Spleen (tissue), 7 donors: ENCODE measurements around the gene CDK11B.

Experiments used
- CTCF ChIP-seq, 11 experiments: fragments of 200-600 bp in 7 of 11; fragments of 450-650 bp in 4 of 11; sonication (generic) in 4 of 11; IDR thresholded peaks in 8 of 11; conservative IDR thresholded peaks in 3 of 11; 1 replicate in 7 of 11; 2 replicates in 4 of 11; pipeline versions ENCODE4 v1.4.0 to v1.8.0; 2016 to 2021; ENCODE audit warnings: antibody characterized with exemption in 11 of 11, inconsistent platforms in 4 of 11, mild to moderate bottlenecking in 1 of 11
- POLR2A ChIP-seq, 3 donors: fragments of 450-650 bp; IDR thresholded peaks; one replicate each; pipeline ENCODE4 v1.5.1; 2017; ENCODE audit warnings: antibody characterized with exemption in 3 of 3, mild to moderate bottlenecking in 1 of 3
- POLR2AphosphoS5 ChIP-seq, 3 donors: sonication (generic); formaldehyde crosslinking; IDR thresholded peaks; one replicate each; pipeline ENCODE4 v1.5.1; 2017; ENCODE audit warnings: antibody characterized with exemption in 3 of 3
- donor health status: DM: no; HTN: no; CAD: no; lungs with moderate emphysema.
- donor health status: DM: no; HTN: no; CAD: no.
- donor health status: DM: no; HTN: no; CAD: no.

DNA sequence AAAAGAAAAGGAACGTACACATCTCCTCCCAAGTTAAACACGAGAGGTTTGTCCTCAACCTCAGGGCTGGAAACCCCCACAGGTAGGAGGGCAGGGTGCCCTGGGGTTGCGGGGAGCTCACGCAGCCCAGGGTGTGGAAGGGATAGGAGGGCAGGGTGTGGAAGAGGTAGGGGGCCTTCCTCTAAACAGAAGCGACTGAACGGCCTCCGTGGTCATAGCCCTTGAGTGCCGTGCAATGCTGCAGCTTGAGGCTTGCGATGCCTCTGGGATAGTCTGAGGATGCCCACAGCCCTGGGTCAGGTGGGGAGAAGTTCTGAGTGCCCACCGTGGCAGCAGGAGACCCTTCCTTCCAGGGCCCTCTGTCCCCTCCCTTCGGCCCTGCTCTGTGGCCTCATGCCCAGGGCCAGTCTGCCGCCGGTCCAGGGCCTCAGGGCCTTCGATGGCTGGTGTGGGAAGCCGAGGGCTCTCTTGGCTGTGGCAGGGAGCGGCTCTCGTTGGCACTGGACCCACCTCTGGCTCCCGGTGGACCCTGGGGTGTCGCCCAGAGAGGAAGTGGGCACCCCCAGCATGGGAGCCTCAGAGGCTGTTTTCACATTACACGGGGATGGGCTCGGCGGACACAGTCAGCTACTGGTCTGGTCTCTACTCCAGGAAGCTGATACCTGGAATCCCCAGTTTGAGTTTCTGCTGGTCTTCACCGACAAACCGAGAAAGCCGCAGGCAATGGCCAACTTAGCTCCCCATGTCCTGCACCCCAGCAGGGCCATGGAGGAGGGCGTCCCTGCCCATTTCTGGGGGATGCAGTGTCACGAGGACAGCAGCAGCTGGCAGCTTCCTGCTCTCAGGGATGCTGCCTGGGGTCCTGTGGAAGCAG is 6.4 kb upstream of the CDK11B start:
- TF ChIP-seq POLR2A (IDR thresholded peaks at IDR 0.05) (no peak), CTCF (IDR thresholded peaks at IDR 0.05 in 8 of 11, conservative IDR thresholded peaks at IDR 0.05 in 3 of 11) (no peak), POLR2AphosphoS5 (IDR thresholded peaks at IDR 0.05) (peak; percentile 20 to 60 (median 53))
